ENCODE measurements around the gene ZNF414.
"Not testable (repeated sequence)": the region's sequence is repeated elsewhere in the genome, so short reads cannot be mapped to it uniquely, and the experiment has no call there.

Gene ZNF414

GRCh38 chr19:8513687-8514504, at the start of gene ZNF414:
Gene ZNF414 (minus strand): TSS chr19:8514167. CDS start chr19:8514046, 121 bp downstream.
- in situ Hi-C loops (cut with MboI; ENCODE audit: low sequenced_read_pairs) = no loop called here

DNA sequence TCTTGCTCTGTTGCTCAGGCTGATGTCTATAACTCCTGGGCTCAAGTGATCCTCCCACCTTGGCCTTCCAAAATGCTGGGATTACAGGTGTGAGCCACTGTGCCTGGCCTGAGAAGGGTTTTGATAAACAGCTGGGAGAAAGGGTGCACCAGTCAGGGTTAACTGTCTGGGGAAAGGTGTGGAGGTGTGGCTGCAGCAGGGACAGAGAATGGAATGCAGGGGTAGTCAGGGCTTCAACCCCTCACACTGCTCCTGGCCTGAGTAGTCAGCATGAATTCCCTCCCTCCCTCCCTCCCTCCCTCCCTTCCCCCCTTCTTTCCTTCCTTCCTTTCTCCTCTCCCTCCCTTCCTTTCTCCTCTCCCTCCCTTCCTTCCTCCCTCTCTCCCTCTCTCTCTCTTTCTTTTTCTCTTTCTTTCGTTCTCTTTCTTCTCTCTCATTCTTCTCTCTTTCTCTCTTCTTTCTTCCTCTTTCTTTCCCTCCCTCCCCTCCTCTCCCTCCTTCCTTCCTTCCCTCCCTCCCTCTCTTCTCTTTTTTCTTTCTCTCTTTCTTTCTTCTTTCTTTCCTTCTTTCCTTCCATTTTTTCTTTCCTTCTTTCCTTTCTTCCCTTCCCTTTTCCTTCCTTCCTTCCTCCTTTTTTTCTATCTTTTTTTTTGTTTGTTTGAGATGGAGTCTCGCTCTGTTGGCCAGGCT, 47.3 kb upstream of the ZNF414 start:
- in situ Hi-C loops (cut with MboI; ENCODE audit: low sequenced_read_pairs) = no loop called here

DNA sequence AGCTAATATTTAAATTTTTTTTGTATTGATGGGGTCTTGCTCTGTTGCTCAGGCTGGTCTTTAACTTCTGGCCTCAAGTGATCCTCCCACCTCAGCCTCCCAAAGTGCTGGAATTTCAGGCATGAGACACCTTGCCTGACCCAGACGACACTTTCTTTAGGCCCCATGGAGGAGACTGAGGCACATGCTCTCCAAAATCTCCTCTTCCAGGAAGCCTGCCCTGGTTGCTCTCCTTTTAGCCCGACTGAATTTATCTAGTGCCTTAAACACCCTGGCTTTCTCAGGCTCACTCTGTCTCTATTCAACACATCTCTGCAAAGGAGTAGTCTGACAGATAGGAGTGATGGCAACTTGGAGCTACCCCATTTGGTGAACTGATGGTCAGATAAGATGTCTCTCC, 44.4 kb upstream of the ZNF414 start:
- in situ Hi-C loops (cut with MboI; ENCODE audit: low sequenced_read_pairs) = no loop called here

- in situ Hi-C loops (cut with MboI; ENCODE audit: low sequenced_read_pairs) = no loop called here
Observed at GRCh38 chr19:8557642-8558238, 43.8 kb upstream of the ZNF414 start.

GRCh38 chr19:8553729-8554128, 39.8 kb upstream of the ZNF414 start:
- in situ Hi-C loops (cut with MboI; ENCODE audit: low sequenced_read_pairs) = not testable (repeated sequence)

DNA sequence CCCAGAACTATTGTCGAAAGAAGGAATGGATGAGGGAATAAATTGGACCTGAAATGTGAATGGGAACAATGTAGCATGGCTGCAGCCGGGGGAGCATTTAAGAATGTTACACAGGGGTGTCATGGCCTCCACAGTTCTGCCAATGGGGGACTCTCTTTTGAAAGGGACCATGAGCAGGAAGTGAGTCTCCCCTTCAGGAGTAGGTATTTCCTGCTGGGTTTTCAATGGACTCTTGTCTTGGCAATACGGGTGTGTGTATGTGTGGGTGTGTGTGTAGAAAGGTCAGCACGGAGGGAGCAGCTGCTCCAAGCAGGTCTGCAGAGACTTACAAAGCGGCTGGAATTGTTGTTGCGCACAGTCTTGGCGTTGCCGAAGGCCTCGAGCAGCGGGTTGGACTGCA, 38.8 kb upstream of the ZNF414 start:
- in situ Hi-C loops (cut with MboI; ENCODE audit: low sequenced_read_pairs) = no loop called here

GRCh38 chr19:8550070-8550469, 36.1 kb upstream of the ZNF414 start:
- in situ Hi-C loops (cut with MboI; ENCODE audit: low sequenced_read_pairs) = no loop called here

- in situ Hi-C loops (cut with MboI; ENCODE audit: low sequenced_read_pairs) = no loop called here
Observed at GRCh38 chr19:8545743-8546142, 31.8 kb upstream of the ZNF414 start.

- in situ Hi-C loops (cut with MboI; ENCODE audit: low sequenced_read_pairs) = no loop called here
Observed at GRCh38 chr19:8544168-8544567, 30.2 kb upstream of the ZNF414 start.

DNA sequence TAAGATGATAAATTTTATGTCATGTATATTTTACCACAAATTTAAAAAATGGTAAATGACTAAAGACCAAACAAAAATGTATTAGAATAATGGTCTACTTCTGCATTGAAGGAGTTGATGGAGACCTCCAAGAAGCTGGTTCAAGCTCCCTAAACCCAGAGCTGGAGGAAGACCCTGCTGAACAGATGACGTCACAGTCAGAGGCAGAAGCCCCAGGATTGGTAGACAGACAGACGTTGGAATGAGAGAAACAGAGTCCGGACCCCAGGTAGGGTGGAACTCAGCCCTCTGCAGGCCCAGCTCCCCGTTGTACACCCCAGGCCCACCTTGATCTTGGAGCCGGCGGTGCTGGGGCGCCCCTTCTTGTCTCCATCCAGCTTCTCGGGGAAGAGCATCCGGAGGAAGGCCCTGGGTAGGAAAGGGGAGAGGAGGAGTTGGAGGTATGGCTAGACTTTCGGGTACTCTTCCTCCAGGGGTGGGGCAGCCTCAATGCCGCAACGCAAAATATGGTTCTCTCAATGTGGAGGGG, 25.7 kb upstream of the ZNF414 start:
- in situ Hi-C loops (cut with MboI; ENCODE audit: low sequenced_read_pairs) = no loop called here

GRCh38 chr19:8537099-8537498, 23.1 kb upstream of the ZNF414 start:
- in situ Hi-C loops (cut with MboI; ENCODE audit: low sequenced_read_pairs) = no loop called here

GRCh38 chr19:8536282-8536681, 22.3 kb upstream of the ZNF414 start:
- in situ Hi-C loops (cut with MboI; ENCODE audit: low sequenced_read_pairs) = no loop called here

DNA sequence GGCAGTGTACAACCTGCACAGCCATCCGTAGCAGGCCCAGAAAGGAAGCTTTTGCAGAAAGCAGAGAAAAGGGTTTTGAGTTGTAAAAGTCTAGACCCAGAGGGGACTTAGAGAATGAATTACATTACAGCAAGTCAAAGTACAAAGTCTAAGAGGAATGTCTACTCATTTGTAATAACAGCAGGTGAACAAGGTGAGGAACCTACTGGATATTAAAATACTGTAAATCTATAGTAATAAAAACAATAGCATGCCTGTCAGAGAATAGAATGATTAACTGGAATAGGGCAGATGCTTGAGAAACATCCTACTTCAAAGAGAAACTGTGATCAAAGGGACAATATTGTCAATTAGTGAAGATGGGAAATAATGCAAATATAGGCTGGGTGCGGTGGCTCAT, 18.3 kb upstream of the ZNF414 start:
- in situ Hi-C loops (cut with MboI; ENCODE audit: low sequenced_read_pairs) = no loop called here

- in situ Hi-C loops (cut with MboI; ENCODE audit: low sequenced_read_pairs) = no loop called here
Observed at GRCh38 chr19:8531470-8531869, 17.5 kb upstream of the ZNF414 start.

- in situ Hi-C loops (cut with MboI; ENCODE audit: low sequenced_read_pairs) = no loop called here
Observed at GRCh38 chr19:8530061-8530679, 16.2 kb upstream of the ZNF414 start.

- in situ Hi-C loops (cut with MboI; ENCODE audit: low sequenced_read_pairs) = no loop called here
Observed at GRCh38 chr19:8529369-8530006, 15.5 kb upstream of the ZNF414 start.

DNA sequence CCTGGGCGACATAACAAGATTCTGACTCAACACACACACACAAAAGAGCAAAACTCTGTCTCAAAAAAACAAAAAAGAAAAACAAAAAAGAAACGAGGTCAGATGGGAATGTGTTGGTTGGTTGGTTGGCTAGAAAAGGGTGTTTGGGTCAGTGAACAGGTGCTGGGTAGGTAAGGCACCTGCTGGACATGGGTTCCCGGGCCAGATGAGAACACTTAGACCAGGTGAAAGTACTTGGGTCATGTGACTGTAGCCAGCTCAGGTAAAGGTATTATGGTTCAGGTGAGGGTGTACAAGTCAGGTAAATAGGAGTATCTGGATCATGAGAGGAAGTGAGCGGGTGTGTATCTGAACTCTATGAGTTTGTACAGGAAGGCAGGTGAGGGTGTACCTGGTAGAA, 14.5 kb upstream of the ZNF414 start:
- in situ Hi-C loops (cut with MboI; ENCODE audit: low sequenced_read_pairs) = no loop called here

GRCh38 chr19:8526345-8527091, 12.6 kb upstream of the ZNF414 start:
- in situ Hi-C loops (cut with MboI; ENCODE audit: low sequenced_read_pairs) = no loop called here

DNA sequence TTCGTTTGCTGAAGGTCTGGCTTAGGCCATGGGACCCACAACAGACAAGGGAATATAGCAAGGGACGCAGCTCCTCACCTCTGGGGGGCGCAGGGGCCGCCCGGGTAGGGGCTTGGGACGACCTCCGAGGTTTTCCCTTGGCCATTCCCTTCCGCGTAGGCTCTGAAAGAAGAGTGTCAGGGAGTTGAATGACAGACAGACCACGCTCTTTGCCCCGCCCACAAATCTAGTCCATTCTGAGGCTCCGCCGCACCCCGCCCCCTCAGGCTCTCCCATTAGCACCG, 11.4 kb upstream of the ZNF414 start:
- in situ Hi-C loops (cut with MboI; ENCODE audit: low sequenced_read_pairs) = no loop called here

DNA sequence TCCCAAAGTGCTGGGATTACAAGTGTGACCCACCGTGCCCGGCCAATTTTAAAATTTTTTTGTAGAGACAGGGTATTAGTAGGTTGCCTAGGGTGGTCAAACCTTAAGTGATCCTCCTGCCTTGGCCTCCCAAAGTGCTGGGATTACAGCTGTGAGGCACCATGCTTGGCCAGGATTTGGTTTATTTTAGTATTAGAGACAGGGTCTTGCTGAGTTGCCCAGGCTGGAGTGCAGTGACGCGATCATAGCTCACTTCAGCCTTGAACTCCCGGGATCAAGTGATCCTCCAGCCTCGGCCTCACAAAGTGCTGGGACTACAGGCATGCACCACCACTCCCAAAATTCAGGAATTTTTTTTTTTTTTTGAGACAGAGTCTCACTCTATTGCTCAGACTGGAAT, 5.4 kb upstream of the ZNF414 start:
- in situ Hi-C loops (cut with MboI; ENCODE audit: low sequenced_read_pairs) = no loop called here
